ENCODE measurements around the gene MMP3.

MMP3 gene

GRCh38 chr11:102833731-102834130, 9.7 kb downstream of the MMP3 start:
- DNase-seq: no peak
- Histone ChIP-seq H3K27ac (ENCODE audit: insufficient read depth in 1 of 2, low read depth in 1 of 2, low read length in 2 of 2, poor library complexity in 1 of 2, severe bottlenecking in 2 of 2) (no peak overlapping the region), H3K9me3 (ENCODE audit: control extremely low read depth in 1 of 5, control insufficient read depth in 4 of 5, insufficient read depth in 2 of 5, low read depth in 1 of 5, low read length in 4 of 5) (no peaks in the 10 kb centered on the region), H3K4me1 (ENCODE audit: control extremely low read depth in 1 of 4, control insufficient read depth in 4 of 4, insufficient read depth in 4 of 4, low read length in 3 of 4) (peaks cover 0 to 4% (median 0%) of the 10 kb centered on the region in 4 experiments), H3K36me3 (ENCODE audit: control insufficient read depth in 4 of 4, insufficient read depth in 4 of 4, low read length in 3 of 4) (no peaks in the 10 kb centered on the region), H3K27me3 (replicated peaks in 2 of 5; ENCODE audit: control insufficient read depth in 4 of 5, insufficient read depth in 5 of 5, low read length in 4 of 5) (peaks cover 0 to 36% (median 15%) of the 10 kb centered on the region in 5 experiments), H3K4me3 (ENCODE audit: control insufficient read depth in 1 of 7, extremely low read depth in 1 of 7, insufficient read depth in 4 of 7, low read depth in 2 of 7, low read length in 6 of 7) (no peak overlapping the region)
- CTCF ChIA-PET: no interaction called here
- POLR2A ChIA-PET: no interaction called here
- 100% methylated on average over 1 of the region's 2 CpGs for WGBS (ENCODE audit: insufficient coverage)

- Histone ChIP-seq H3K27me3 (replicated peaks in 2 of 5; ENCODE audit: control insufficient read depth in 4 of 5, insufficient read depth in 5 of 5, low read length in 4 of 5) (peaks cover 0 to 36% (median 15%) of the 10 kb centered on the region in 5 experiments), H3K27ac (ENCODE audit: insufficient read depth in 1 of 2, low read depth in 1 of 2, low read length in 2 of 2, poor library complexity in 1 of 2, severe bottlenecking in 2 of 2) (no peak overlapping the region), H3K9me3 (ENCODE audit: control extremely low read depth in 1 of 5, control insufficient read depth in 4 of 5, insufficient read depth in 2 of 5, low read depth in 1 of 5, low read length in 4 of 5) (no peaks in the 10 kb centered on the region), H3K4me3 (ENCODE audit: control insufficient read depth in 1 of 7, extremely low read depth in 1 of 7, insufficient read depth in 4 of 7, low read depth in 2 of 7, low read length in 6 of 7) (no peak overlapping the region), H3K36me3 (ENCODE audit: control insufficient read depth in 4 of 4, insufficient read depth in 4 of 4, low read length in 3 of 4) (no peaks in the 10 kb centered on the region), H3K4me1 (ENCODE audit: control extremely low read depth in 1 of 4, control insufficient read depth in 4 of 4, insufficient read depth in 4 of 4, low read length in 3 of 4) (peaks cover 0 to 4% (median 0%) of the 10 kb centered on the region in 4 experiments)
- no peak for DNase-seq
- ChIA-PET POLR2A (no interaction called here), CTCF (no interaction called here)
- WGBS (ENCODE audit: insufficient coverage): 100% methylated on average over 2 of the region's 7 CpGs
Observed at GRCh38 chr11:102832612-102833011, 10.8 kb downstream of the MMP3 start.

DNA sequence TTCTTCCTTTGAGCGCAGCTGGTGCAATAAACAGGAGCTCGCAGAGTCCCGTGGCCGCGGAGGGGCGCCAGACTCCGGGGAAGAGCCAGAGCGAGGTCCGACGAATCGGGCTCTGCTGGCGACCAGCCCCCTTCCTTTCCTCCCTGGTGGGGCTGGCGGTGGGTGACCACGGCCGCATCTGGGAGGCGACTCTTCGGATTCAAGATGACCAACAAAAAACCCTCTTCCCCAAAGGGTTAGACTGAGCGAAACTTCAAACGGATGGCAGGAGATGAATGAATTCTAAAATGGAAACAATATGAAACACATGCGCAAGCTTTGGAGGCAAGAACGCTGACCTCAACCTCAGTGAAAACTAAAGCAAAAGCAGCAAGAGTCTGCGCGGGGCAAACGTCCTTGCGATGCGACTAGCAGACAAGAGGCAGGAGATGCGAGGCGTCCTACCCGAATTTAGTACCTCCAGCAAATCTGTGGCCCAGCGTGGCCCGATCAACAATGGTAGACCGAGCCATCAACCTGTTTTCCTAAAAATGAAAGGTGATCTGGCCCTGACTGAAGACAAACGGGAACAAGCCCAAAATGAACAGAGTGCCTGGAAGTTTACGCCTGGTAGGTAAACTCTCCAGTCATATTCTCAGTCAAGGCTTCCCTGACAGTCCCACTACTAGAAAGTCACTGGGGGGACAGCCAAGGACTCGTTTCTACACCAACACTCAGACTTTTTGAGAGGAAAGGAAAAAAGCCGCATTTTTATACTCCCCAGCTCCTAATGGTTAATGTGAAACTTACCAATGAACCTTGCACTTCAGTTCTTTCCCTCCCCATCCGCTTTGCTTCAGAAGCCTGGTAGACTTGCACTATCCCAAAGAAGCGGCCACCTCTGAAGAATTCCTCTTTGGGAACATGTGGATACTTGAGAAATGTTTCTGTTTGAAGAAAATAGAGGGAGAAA, 11.6 kb downstream of the MMP3 start:
- POLR2A ChIA-PET: interaction anchor here (0.7 kb wide), 1 partner anchor 10 kb away, joined by 4 read pairs; no protein-coding TSS in a partner anchor
- peak; percentile 17 to 40 (median 28) for DNase-seq

GRCh38 chr11:102831128-102831488, 12.3 kb downstream of the MMP3 start:
- peaks cover 0 to 4% (median 0%) of the 10 kb centered on the region in 4 experiments for H3K4me1 ChIP-seq (ENCODE audit: control extremely low read depth in 1 of 4, control insufficient read depth in 4 of 4, insufficient read depth in 4 of 4, low read length in 3 of 4)
- peaks cover 0 to 34% (median 15%) of the 10 kb centered on the region in 5 experiments for H3K27me3 ChIP-seq (replicated peaks in 2 of 5; ENCODE audit: control insufficient read depth in 4 of 5, insufficient read depth in 5 of 5, low read length in 4 of 5)
- no peak overlapping the region for H3K27ac ChIP-seq (ENCODE audit: insufficient read depth in 1 of 2, low read depth in 1 of 2, low read length in 2 of 2, poor library complexity in 1 of 2, severe bottlenecking in 2 of 2)
- ChIA-PET CTCF (interaction anchor here (1.0 kb wide), 1 partner anchor 110 kb away, joined by 5 read pairs; no protein-coding TSS in a partner anchor), POLR2A (interaction anchor here (0.7 kb wide), 1 partner anchor 10 kb away, joined by 4 read pairs; no protein-coding TSS in a partner anchor)
- H3K36me3 ChIP-seq (ENCODE audit: control insufficient read depth in 4 of 4, insufficient read depth in 4 of 4, low read length in 3 of 4): no peaks in the 10 kb centered on the region
- no CpG with 5 or more reads among the region's 2 CpGs for WGBS (ENCODE audit: insufficient coverage)
- H3K9me3 ChIP-seq (ENCODE audit: control extremely low read depth in 1 of 5, control insufficient read depth in 4 of 5, insufficient read depth in 2 of 5, low read depth in 1 of 5, low read length in 4 of 5): no peaks in the 10 kb centered on the region
- no peak for DNase-seq
- no peak overlapping the region for H3K4me3 ChIP-seq (ENCODE audit: control insufficient read depth in 1 of 7, extremely low read depth in 1 of 7, insufficient read depth in 4 of 7, low read depth in 2 of 7, low read length in 6 of 7)

More for the DNA sequence above, 11.6 kb downstream of the MMP3 start:
- CTCF ChIA-PET: interaction anchor here (1.0 kb wide), 1 partner anchor 110 kb away, joined by 5 read pairs; no protein-coding TSS in a partner anchor
- Histone ChIP-seq H3K4me1 (ENCODE audit: control extremely low read depth in 1 of 4, control insufficient read depth in 4 of 4, insufficient read depth in 4 of 4, low read length in 3 of 4) (peaks cover 0 to 4% (median 0%) of the 10 kb centered on the region in 4 experiments), H3K36me3 (ENCODE audit: control insufficient read depth in 4 of 4, insufficient read depth in 4 of 4, low read length in 3 of 4) (no peaks in the 10 kb centered on the region), H3K27me3 (replicated peaks in 2 of 5; ENCODE audit: control insufficient read depth in 4 of 5, insufficient read depth in 5 of 5, low read length in 4 of 5) (peaks cover 0 to 36% (median 15%) of the 10 kb centered on the region in 5 experiments), H3K9me3 (ENCODE audit: control extremely low read depth in 1 of 5, control insufficient read depth in 4 of 5, insufficient read depth in 2 of 5, low read depth in 1 of 5, low read length in 4 of 5) (no peaks in the 10 kb centered on the region), H3K4me3 (ENCODE audit: control insufficient read depth in 1 of 7, extremely low read depth in 1 of 7, insufficient read depth in 4 of 7, low read depth in 2 of 7, low read length in 6 of 7) (peak overlapping the region in 1 of 7 experiments; percentile 43), H3K27ac (ENCODE audit: insufficient read depth in 1 of 2, low read depth in 1 of 2, low read length in 2 of 2, poor library complexity in 1 of 2, severe bottlenecking in 2 of 2) (no peak overlapping the region)
- 69% methylated on average over 18 of the region's 38 CpGs for WGBS (ENCODE audit: insufficient coverage)

GRCh38 chr11:102830001-102830727, 13.2 kb downstream of the MMP3 start:
- H3K36me3 ChIP-seq (ENCODE audit: control insufficient read depth in 4 of 4, insufficient read depth in 4 of 4, low read length in 3 of 4): no peaks in the 10 kb centered on the region
- peak in 2 of 3 donors; percentile 51 to 55 for DNase-seq
- no peak overlapping the region for H3K4me3 ChIP-seq (ENCODE audit: control insufficient read depth in 1 of 7, extremely low read depth in 1 of 7, insufficient read depth in 4 of 7, low read depth in 2 of 7, low read length in 6 of 7)
- ChIA-PET POLR2A (no interaction called here), CTCF (interaction anchor here (0.8 kb wide), 1 partner anchor 20 kb away, joined by 5 read pairs; no protein-coding TSS in a partner anchor)
- 39% methylated on average over 5 of the region's 5 CpGs for WGBS (ENCODE audit: insufficient coverage)
- H3K27ac ChIP-seq (ENCODE audit: insufficient read depth in 1 of 2, low read depth in 1 of 2, low read length in 2 of 2, poor library complexity in 1 of 2, severe bottlenecking in 2 of 2): no peak overlapping the region
- peaks cover 0 to 4% (median 0%) of the 10 kb centered on the region in 4 experiments for H3K4me1 ChIP-seq (ENCODE audit: control extremely low read depth in 1 of 4, control insufficient read depth in 4 of 4, insufficient read depth in 4 of 4, low read length in 3 of 4)
- H3K9me3 ChIP-seq (ENCODE audit: control extremely low read depth in 1 of 5, control insufficient read depth in 4 of 5, insufficient read depth in 2 of 5, low read depth in 1 of 5, low read length in 4 of 5): no peaks in the 10 kb centered on the region
- peaks cover 0 to 34% (median 15%) of the 10 kb centered on the region in 5 experiments for H3K27me3 ChIP-seq (replicated peaks in 2 of 5; ENCODE audit: control insufficient read depth in 4 of 5, insufficient read depth in 5 of 5, low read length in 4 of 5)

DNA sequence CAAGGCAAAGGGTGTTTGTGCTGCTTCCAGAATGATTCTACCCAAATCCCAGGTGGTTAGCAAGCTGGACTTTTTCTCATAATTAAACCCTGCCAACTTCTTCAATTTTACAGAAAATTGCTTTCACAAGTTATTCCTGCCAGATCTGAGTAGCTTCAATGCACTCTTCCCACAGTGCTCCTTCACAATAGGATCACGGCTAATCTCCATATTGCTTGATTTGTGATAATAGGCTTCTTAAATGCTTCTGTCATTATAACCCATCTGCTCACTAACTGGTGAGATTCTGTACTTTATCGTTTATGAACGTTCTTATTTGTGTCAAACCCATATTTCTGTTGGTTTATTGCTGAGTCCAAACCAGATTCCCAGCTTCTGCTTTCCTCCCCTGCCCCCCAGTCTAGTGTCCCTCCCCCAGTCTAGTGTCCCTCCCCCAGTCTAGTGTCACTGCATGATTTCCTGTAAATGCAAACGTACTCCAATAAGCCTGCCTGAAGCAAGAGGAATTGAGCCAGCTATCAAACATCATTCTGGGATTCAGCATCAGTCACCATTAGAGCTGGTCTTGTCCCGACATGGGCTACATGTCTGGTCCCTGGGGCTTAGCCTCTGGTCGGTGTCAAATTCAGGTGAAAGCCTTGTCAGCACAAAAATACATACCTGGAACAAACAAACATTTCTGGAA, 14.0 kb downstream of the MMP3 start:
- CTCF ChIA-PET: interaction anchor here (0.8 kb wide), 1 partner anchor 19 kb away, joined by 5 read pairs; no protein-coding TSS in a partner anchor
- peaks cover 0 to 4% (median 0%) of the 10 kb centered on the region in 4 experiments for H3K4me1 ChIP-seq (ENCODE audit: control extremely low read depth in 1 of 4, control insufficient read depth in 4 of 4, insufficient read depth in 4 of 4, low read length in 3 of 4)
- H3K9me3 ChIP-seq (ENCODE audit: control extremely low read depth in 1 of 5, control insufficient read depth in 4 of 5, insufficient read depth in 2 of 5, low read depth in 1 of 5, low read length in 4 of 5): no peaks in the 10 kb centered on the region
- 49% methylated on average over 3 of the region's 6 CpGs for WGBS (ENCODE audit: insufficient coverage)
- peaks cover 0 to 32% (median 15%) of the 10 kb centered on the region in 5 experiments for H3K27me3 ChIP-seq (replicated peaks in 2 of 5; ENCODE audit: control insufficient read depth in 4 of 5, insufficient read depth in 5 of 5, low read length in 4 of 5)
- no peak overlapping the region for H3K27ac ChIP-seq (ENCODE audit: insufficient read depth in 1 of 2, low read depth in 1 of 2, low read length in 2 of 2, poor library complexity in 1 of 2, severe bottlenecking in 2 of 2)
- POLR2A ChIA-PET: no interaction called here
- peak in 1 of 3 donors; percentile 7 for DNase-seq
- no peaks in the 10 kb centered on the region for H3K36me3 ChIP-seq (ENCODE audit: control insufficient read depth in 4 of 4, insufficient read depth in 4 of 4, low read length in 3 of 4)
- no peak overlapping the region for H3K4me3 ChIP-seq (ENCODE audit: control insufficient read depth in 1 of 7, extremely low read depth in 1 of 7, insufficient read depth in 4 of 7, low read depth in 2 of 7, low read length in 6 of 7)

All from common myeloid progenitor, CD34-positive (primary cell).